Measurements from ENCODE around the gene SLCO4A1. TPM values are rescaled to one million over a fixed set of nuclear protein-coding genes. Genes with fewer than 3 reads are reported as not detected.

The SLCO4A1 gene
- total RNA-seq, 2 donors from 2014 or later = 39.3 to 44.4 TPM

DNA sequence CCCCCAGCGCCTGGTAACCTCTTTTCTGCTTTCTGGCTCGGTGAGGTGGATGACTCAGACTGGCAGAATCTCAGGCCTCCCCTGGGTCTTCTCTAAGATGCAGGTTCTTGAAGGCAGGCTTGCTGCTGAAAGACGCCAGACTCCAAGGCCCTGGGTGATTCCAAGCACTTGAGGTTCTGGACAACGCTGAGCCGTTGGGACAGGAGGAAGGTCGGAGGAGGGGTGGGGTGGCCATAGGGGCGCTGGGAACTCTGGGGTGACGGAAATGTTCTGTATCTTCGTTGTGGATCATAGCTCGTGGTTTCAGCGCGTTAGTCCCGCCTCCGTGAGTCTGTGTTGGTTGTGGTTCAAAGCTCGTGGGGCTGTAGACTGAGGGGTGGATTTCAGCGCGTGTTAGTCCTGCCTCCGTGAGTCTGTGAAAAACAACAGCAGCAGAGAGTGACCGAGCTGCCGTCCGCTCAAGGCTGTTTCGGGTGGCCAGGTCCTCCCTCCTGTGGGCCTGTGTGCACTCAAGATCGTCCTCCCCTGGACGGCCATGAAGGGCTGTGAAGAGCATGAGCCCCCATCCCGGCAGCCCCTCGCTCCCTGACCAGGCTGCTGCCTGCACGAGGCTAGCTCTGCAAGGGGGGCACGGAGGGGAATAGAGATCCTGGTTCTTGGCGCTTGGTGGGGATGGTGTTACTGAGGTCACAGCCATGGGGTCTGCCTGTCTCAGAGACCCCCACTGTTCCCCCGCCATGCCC, 74.1 kb downstream of the SLCO4A1 start:
- DNase-seq (ENCODE audit: low spot score in 2 of 2) (no peak), ATAC-seq (peak; percentile 54 to 64)
- Mint-ChIP-seq H3K9me3 (peaks cover 6 to 7% of the 10 kb centered on the region in 2 donors), H3K36me3 (peaks cover 10% of the 10 kb centered on the region in 2 donors), H3K27ac (no peak overlapping the region)

DNA sequence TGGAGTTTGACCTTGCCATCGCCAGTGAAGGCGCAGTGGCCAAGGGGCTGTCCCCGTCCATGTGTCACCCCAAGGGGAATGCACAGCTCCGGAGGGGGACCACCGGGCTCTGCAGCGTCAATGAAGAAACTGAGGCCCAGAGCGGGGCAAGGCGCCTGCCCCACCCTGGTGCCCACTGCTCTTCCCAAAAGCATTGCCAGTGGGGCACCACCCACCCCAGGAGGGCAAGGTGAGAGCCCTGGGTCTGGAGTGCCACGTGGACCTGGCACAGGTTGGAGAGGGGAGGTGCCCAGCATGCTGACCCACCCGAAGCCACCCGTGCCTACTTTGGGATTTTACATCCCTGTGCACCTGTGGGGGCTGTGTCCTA, 74.6 kb downstream of the SLCO4A1 start:
- no peak for ATAC-seq
- no peak overlapping the region for H3K27ac Mint-ChIP-seq
- DNase-seq (ENCODE audit: low spot score in 2 of 2) = no peak
- H3K36me3 Mint-ChIP-seq = peaks cover 13% of the 10 kb centered on the region in 2 donors
- H3K9me3 Mint-ChIP-seq = peaks cover 12 to 13% of the 10 kb centered on the region in 2 donors

DNA sequence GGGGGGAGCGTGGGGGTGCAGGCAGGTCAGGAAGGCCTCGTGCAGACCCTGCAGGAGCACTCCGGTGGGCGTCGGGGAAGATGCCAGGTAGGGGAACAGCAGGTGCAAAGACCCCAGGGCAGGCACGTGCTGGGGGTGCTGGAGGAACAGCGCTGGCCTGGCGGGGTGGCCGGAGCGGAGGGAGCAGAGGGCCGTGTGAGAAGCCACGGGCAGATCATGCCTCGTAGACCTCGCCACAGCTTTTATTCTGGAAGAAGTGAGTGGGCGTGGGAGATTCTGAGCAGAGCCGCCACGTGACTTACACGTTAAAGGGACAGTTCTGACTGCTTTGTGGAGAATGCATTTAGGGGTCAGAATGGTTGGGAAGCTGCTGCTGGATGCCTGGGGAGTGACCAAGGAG, 75.6 kb downstream of the SLCO4A1 start:
- no peak for ATAC-seq
- peaks cover 13 to 17% of the 10 kb centered on the region in 2 donors for H3K36me3 Mint-ChIP-seq
- H3K27ac Mint-ChIP-seq = no peak overlapping the region
- DNase-seq (ENCODE audit: low spot score in 2 of 2) = no peak
- H3K9me3 Mint-ChIP-seq = peaks cover 13 to 14% of the 10 kb centered on the region in 2 donors

DNA sequence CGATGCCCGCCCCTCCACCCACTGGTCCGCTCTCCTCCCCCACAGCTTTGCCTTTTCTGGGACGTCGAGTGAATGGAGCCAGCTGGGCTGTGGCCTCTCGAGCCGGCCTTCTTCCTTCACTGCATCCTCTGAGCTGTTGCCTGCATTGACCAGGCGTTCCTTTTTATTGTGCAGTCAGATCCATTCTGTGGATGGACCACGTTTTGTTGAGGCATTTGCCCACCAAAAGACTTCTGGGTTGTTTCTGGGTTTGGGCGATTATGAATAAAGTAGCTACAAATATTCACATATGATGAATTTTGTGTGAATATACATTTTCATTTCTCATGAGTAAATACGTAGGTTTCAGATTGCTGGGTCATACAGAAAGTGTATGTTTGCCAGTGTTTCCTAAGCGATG, 76.2 kb downstream of the SLCO4A1 start:
- ATAC-seq (no peak), DNase-seq (ENCODE audit: low spot score in 2 of 2) (no peak)
- peaks cover 13 to 17% of the 10 kb centered on the region in 2 donors for H3K36me3 Mint-ChIP-seq
- no peak overlapping the region for H3K27ac Mint-ChIP-seq
- peaks cover 13 to 14% of the 10 kb centered on the region in 2 donors for H3K9me3 Mint-ChIP-seq

DNA sequence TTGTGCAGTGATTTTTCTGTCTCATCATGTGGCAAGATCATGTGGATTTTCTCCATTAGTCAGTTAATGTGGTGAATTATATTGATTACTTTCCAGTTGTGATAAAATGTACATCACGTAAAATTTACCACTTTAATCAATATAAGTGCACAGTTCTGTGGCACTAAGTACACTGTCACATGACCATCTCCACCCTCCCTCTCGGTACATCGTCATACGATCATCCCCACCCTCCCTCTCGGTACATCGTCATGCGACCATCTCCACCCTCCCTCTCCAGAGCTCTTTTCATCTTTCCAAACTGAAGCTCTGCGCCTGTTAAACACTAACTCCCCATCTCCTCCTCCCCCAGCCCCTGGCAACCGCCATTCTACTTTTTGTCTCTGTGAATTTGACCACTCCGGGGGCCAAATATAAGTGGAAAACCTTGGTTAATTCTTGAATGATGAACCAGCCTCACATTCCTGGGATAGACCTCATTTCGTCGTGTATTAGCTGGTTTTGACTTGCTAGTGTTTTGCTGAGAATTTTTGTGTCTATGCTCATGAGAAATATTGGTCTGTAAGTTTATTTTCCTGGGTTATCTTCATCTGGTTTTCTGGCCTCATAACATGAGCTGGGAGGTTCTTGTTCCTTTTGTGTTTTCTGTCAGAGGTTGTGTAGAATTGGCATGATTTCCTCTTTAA, 77.1 kb downstream of the SLCO4A1 start:
- ATAC-seq (no peak), DNase-seq (ENCODE audit: low spot score in 2 of 2) (no peak)
- Mint-ChIP-seq H3K36me3 (peaks cover 13 to 17% of the 10 kb centered on the region in 2 donors), H3K27ac (no peak overlapping the region), H3K9me3 (peaks cover 13 to 14% of the 10 kb centered on the region in 2 donors)

Other genes with a start within 250 kb of the SLCO4A1 start
- gene CABLES2, start 235.2 kb upstream of the SLCO4A1 start, total RNA-seq = 1 to 10 TPM; 5.8 to 6.4 TPM
- gene RBBP8NL, start 215.0 kb upstream of the SLCO4A1 start, total RNA-seq = not detected
- not detected for gene GATA5, start 166.5 kb upstream of the SLCO4A1 start, total RNA-seq
- gene NTSR1, start 66.3 kb downstream of the SLCO4A1 start, total RNA-seq = not detected
- gene MRGBP, start 154.0 kb downstream of the SLCO4A1 start, total RNA-seq = 10 to 100 TPM; 13.5 to 19.4 TPM
- gene OGFR, start 162.3 kb downstream of the SLCO4A1 start, total RNA-seq = 10 to 100 TPM; 32.9 to 51.6 TPM
- gene COL9A3, start 174.5 kb downstream of the SLCO4A1 start, total RNA-seq = not detected
- gene TCFL5, start 219.3 kb downstream of the SLCO4A1 start, total RNA-seq = 1 to 10 TPM; 3.5 to 5.7 TPM

All from activated naive CD4-positive, alpha-beta T cell treated with anti-CD3 and anti-CD28 coated beads, Interleukin-2, amount 50 U/mL, for 72 hours (primary cell).